Measurements from ENCODE around the gene OR3A1. TPM values are rescaled to one million over a fixed set of nuclear protein-coding genes. Genes with fewer than 3 reads are reported as not detected.
"Not testable (repeated sequence)": the region's sequence is repeated elsewhere in the genome, so short reads cannot be mapped to it uniquely, and the experiment has no call there.

The OR3A1 gene
- total RNA-seq, 3 donors from 2014 or later (not counting 1 experiment from before 2014, with no cell fraction given), result not detected

- H3K27me3 Mint-ChIP-seq (ENCODE audit: low read depth in 2 of 2), result peaks cover 0 to 17% of the 10 kb centered on the region in 2 donors
- Histone ChIP-seq H3K9me3 (ENCODE audit: control insufficient read depth, insufficient read depth, low read length) (no peaks in the 10 kb centered on the region), H3K4me1 (ENCODE audit: control insufficient read depth, insufficient read depth, low read length) (no peaks in the 10 kb centered on the region), H3K27me3 (ENCODE audit: control insufficient read depth, insufficient read depth, low read length) (no peaks in the 10 kb centered on the region), H3K27ac (ENCODE audit: low read length) (no peak overlapping the region), H3K4me3 (ENCODE audit: low read length) (no peak overlapping the region), H3K36me3 (ENCODE audit: control insufficient read depth, insufficient read depth, low read length) (no peaks in the 10 kb centered on the region)
- peak overlapping the region in 1 of 2 donors; percentile 42 for H3K27ac Mint-ChIP-seq
- intact Hi-C loops (cut with micrococcal nuclease), result no loop called here
- H3K4me3 Mint-ChIP-seq, result peak overlapping the region; percentile 61
- no peaks in the 10 kb centered on the region for H3K9me3 Mint-ChIP-seq
- peaks cover 5 to 14% of the 10 kb centered on the region in 2 donors for H3K4me1 Mint-ChIP-seq
- H3K36me3 Mint-ChIP-seq, result no peaks in the 10 kb centered on the region
- TF ChIP-seq, protein P1, sequence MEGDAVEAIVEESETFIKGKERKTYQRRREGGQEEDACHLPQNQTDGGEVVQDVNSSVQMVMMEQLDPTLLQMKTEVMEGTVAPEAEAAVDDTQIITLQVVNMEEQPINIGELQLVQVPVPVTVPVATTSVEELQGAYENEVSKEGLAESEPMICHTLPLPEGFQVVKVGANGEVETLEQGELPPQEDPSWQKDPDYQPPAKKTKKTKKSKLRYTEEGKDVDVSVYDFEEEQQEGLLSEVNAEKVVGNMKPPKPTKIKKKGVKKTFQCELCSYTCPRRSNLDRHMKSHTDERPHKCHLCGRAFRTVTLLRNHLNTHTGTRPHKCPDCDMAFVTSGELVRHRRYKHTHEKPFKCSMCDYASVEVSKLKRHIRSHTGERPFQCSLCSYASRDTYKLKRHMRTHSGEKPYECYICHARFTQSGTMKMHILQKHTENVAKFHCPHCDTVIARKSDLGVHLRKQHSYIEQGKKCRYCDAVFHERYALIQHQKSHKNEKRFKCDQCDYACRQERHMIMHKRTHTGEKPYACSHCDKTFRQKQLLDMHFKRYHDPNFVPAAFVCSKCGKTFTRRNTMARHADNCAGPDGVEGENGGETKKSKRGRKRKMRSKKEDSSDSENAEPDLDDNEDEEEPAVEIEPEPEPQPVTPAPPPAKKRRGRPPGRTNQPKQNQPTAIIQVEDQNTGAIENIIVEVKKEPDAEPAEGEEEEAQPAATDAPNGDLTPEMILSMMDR (IDR thresholded peaks at IDR 0.05), result no peak
- ATAC-seq, result peak; percentile 55 to 99 (median 76)
- no peak for DNase-seq
- 67% methylated on average over 13 of the region's 13 CpGs for WGBS (ENCODE audit: insufficient coverage)
Observed at GRCh38 chr17:3260600-3260999, 37.6 kb downstream of the OR3A1 start.

GRCh38 chr17:3260163-3260562 lies 38.0 kb downstream of the OR3A1 start:
- TF ChIP-seq, protein P1 (IDR thresholded peaks at IDR 0.05), result no peak
- no peak for DNase-seq

DNA sequence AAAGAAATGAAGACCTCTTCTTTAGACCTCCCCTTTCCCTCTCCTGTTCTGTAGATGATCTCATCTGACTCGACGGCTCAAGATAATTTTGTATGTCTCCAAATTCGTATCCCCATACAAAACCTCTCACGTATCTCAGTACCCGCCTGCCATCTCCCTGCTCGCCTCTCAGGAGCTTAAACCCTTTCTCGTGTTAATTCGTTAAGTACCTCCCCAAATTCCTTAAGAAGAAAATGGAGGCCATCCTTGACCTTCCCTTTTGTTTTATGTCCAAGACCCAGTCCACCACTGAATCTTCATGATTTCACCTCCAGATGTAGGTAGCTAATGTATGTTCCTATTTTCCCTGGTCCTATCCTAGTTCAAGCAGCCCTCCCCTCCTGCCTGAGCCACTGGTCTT lies 41.6 kb downstream of the OR3A1 start:
- DNase-seq (no peak), ATAC-seq (no peak)
- intact Hi-C loops (cut with micrococcal nuclease), result no loop called here
- TF ChIP-seq, protein P1 (IDR thresholded peaks at IDR 0.05), result no peak
- Mint-ChIP-seq H3K27me3 (ENCODE audit: low read depth in 2 of 2) (peaks cover 0 to 12% of the 10 kb centered on the region in 2 donors), H3K9me3 (no peaks in the 10 kb centered on the region), H3K4me3 (no peak overlapping the region), H3K27ac (no peak overlapping the region), H3K4me1 (peaks cover 5 to 14% of the 10 kb centered on the region in 2 donors), H3K36me3 (no peaks in the 10 kb centered on the region)
- Histone ChIP-seq H3K4me3 (ENCODE audit: low read length) (no peak overlapping the region), H3K27ac (ENCODE audit: low read length) (no peak overlapping the region), H3K36me3 (ENCODE audit: control insufficient read depth, insufficient read depth, low read length) (no peaks in the 10 kb centered on the region), H3K9me3 (ENCODE audit: control insufficient read depth, insufficient read depth, low read length) (no peaks in the 10 kb centered on the region), H3K4me1 (ENCODE audit: control insufficient read depth, insufficient read depth, low read length) (no peaks in the 10 kb centered on the region), H3K27me3 (ENCODE audit: control insufficient read depth, insufficient read depth, low read length) (no peaks in the 10 kb centered on the region)
- 96% methylated on average over 8 of the region's 8 CpGs for WGBS (ENCODE audit: insufficient coverage)

More at GRCh38 chr17:3260163-3260562, 38.0 kb downstream of the OR3A1 start:
- Mint-ChIP-seq H3K27me3 (ENCODE audit: low read depth in 2 of 2) (peaks cover 0 to 17% of the 10 kb centered on the region in 2 donors), H3K27ac (peak overlapping the region in 1 of 2 donors; percentile 42), H3K36me3 (no peaks in the 10 kb centered on the region), H3K9me3 (no peaks in the 10 kb centered on the region), H3K4me3 (peak overlapping the region; percentile 61), H3K4me1 (peaks cover 5 to 14% of the 10 kb centered on the region in 2 donors)
- ATAC-seq, result no peak
- Histone ChIP-seq H3K9me3 (ENCODE audit: control insufficient read depth, insufficient read depth, low read length) (no peaks in the 10 kb centered on the region), H3K27me3 (ENCODE audit: control insufficient read depth, insufficient read depth, low read length) (no peaks in the 10 kb centered on the region), H3K27ac (ENCODE audit: low read length) (no peak overlapping the region), H3K4me1 (ENCODE audit: control insufficient read depth, insufficient read depth, low read length) (no peaks in the 10 kb centered on the region), H3K36me3 (ENCODE audit: control insufficient read depth, insufficient read depth, low read length) (no peaks in the 10 kb centered on the region), H3K4me3 (ENCODE audit: low read length) (no peak overlapping the region)
- intact Hi-C loops (cut with micrococcal nuclease), result no loop called here
- WGBS (ENCODE audit: insufficient coverage), result 88% methylated on average over 1 of the region's 1 CpG

- H3K27me3 ChIP-seq (ENCODE audit: control insufficient read depth, insufficient read depth, low read length); H3K27me3 Mint-ChIP-seq (ENCODE audit: low read depth in 2 of 2); H3K36me3 ChIP-seq (ENCODE audit: control insufficient read depth, insufficient read depth, low read length); ATAC-seq; H3K27ac ChIP-seq (ENCODE audit: low read length); H3K4me1 ChIP-seq (ENCODE audit: control insufficient read depth, insufficient read depth, low read length); H3K4me3 Mint-ChIP-seq; H3K9me3 ChIP-seq (ENCODE audit: control insufficient read depth, insufficient read depth, low read length); DNase-seq; H3K9me3 Mint-ChIP-seq; H3K36me3 Mint-ChIP-seq; intact Hi-C loops (cut with micrococcal nuclease); H3K27ac Mint-ChIP-seq; H3K4me3 ChIP-seq (ENCODE audit: low read length); H3K4me1 Mint-ChIP-seq: not testable (repeated sequence)
- WGBS (ENCODE audit: insufficient coverage), result 80% methylated on average over 1 of the region's 2 CpGs
Observed at GRCh38 chr17:3249013-3249412, 49.1 kb downstream of the OR3A1 start.

DNA sequence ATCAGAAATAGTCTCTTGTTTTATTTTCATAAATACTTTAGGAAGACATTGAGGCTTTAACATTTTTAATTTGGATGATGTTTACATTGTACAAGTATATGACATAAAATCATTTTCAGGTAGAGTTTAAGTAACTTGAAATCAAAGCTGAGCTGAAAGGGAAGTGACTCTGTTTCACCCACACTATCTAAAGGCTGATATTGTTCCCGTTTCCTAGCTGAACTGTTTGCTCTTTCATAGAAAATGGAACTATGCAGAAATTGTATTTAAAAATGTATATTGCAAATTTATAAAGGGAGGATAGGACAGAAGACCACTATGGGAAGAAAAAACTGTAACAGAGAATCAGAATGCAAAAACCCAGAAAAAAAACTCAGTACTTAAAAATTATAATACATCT lies 53.3 kb downstream of the OR3A1 start:
- ATAC-seq; H3K36me3 Mint-ChIP-seq; H3K4me1 Mint-ChIP-seq; H3K4me3 ChIP-seq (ENCODE audit: low read length); H3K36me3 ChIP-seq (ENCODE audit: control insufficient read depth, insufficient read depth, low read length); intact Hi-C loops (cut with micrococcal nuclease); DNase-seq; H3K27ac ChIP-seq (ENCODE audit: low read length); H3K9me3 Mint-ChIP-seq; H3K27me3 Mint-ChIP-seq (ENCODE audit: low read depth in 2 of 2); H3K4me3 Mint-ChIP-seq; H3K27ac Mint-ChIP-seq; H3K4me1 ChIP-seq (ENCODE audit: control insufficient read depth, insufficient read depth, low read length); H3K27me3 ChIP-seq (ENCODE audit: control insufficient read depth, insufficient read depth, low read length); H3K9me3 ChIP-seq (ENCODE audit: control insufficient read depth, insufficient read depth, low read length): not testable (repeated sequence)
- WGBS (ENCODE audit: insufficient coverage), result no CpG with 5 or more reads among the region's 1 CpG

- H3K27me3 ChIP-seq (ENCODE audit: control insufficient read depth, insufficient read depth, low read length); H3K4me1 ChIP-seq (ENCODE audit: control insufficient read depth, insufficient read depth, low read length); DNase-seq; H3K27me3 Mint-ChIP-seq (ENCODE audit: low read depth in 2 of 2); H3K36me3 ChIP-seq (ENCODE audit: control insufficient read depth, insufficient read depth, low read length); H3K4me1 Mint-ChIP-seq; H3K9me3 ChIP-seq (ENCODE audit: control insufficient read depth, insufficient read depth, low read length); H3K9me3 Mint-ChIP-seq; intact Hi-C loops (cut with micrococcal nuclease); H3K36me3 Mint-ChIP-seq; H3K27ac ChIP-seq (ENCODE audit: low read length); H3K4me3 ChIP-seq (ENCODE audit: low read length): not testable (repeated sequence)
- ATAC-seq, result peak; percentile 42 to 88 (median 79)
- no CpG with 5 or more reads among the region's 1 CpG for WGBS (ENCODE audit: insufficient coverage)
- H3K27ac Mint-ChIP-seq, result peak overlapping the region in 1 of 2 donors; percentile 71
- peak overlapping the region; percentile 49 for H3K4me3 Mint-ChIP-seq
Observed at GRCh38 chr17:3241044-3241443, 57.1 kb downstream of the OR3A1 start.
